ENCODE data around the gene CDH10.

CDH10 gene

DNA sequence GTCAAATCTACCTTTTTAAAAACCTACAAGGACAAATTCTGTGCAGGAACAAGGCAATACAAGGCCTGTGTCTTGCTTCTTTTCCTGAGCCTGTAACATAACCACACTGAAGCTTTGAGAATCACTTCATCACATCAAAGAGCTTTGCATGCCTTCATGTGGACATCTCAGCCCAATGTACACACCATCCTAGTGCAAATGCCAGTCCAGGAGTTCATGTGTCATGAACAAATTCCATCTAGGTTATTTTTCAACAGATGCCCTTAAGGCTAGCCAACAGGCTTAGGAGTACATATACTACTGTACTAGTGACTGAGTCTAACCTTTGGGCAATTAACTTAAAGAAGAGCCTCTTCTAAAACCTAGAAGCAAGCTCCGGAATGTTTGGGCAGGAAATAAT is 106.4 kb downstream of the CDH10 start:
- H3K4me3 ChIP-seq (replicated peaks; ENCODE audit: low read depth, low read length), result no peak overlapping the region
- TF ChIP-seq, protein P1, sequence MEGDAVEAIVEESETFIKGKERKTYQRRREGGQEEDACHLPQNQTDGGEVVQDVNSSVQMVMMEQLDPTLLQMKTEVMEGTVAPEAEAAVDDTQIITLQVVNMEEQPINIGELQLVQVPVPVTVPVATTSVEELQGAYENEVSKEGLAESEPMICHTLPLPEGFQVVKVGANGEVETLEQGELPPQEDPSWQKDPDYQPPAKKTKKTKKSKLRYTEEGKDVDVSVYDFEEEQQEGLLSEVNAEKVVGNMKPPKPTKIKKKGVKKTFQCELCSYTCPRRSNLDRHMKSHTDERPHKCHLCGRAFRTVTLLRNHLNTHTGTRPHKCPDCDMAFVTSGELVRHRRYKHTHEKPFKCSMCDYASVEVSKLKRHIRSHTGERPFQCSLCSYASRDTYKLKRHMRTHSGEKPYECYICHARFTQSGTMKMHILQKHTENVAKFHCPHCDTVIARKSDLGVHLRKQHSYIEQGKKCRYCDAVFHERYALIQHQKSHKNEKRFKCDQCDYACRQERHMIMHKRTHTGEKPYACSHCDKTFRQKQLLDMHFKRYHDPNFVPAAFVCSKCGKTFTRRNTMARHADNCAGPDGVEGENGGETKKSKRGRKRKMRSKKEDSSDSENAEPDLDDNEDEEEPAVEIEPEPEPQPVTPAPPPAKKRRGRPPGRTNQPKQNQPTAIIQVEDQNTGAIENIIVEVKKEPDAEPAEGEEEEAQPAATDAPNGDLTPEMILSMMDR (IDR thresholded peaks at IDR 0.05; ENCODE audit: low read depth, low read length, missing control alignments), result no peak
- DNase-seq (ENCODE audit: extremely low read depth, low read depth), result no peak

- no peak overlapping the region for H3K4me3 ChIP-seq (replicated peaks; ENCODE audit: low read depth, low read length)
- TF ChIP-seq, protein P1 (IDR thresholded peaks at IDR 0.05; ENCODE audit: low read depth, low read length, missing control alignments), result no peak
- DNase-seq (ENCODE audit: extremely low read depth, low read depth), result no peak
Observed at GRCh38 chr5:24535646-24536045, 109.1 kb downstream of the CDH10 start.

GRCh38 chr5:24530906-24531305 is 113.9 kb downstream of the CDH10 start:
- no peak for DNase-seq (ENCODE audit: extremely low read depth, low read depth)
- no peak overlapping the region for H3K4me3 ChIP-seq (replicated peaks; ENCODE audit: low read depth, low read length)
- TF ChIP-seq, protein P1 (IDR thresholded peaks at IDR 0.05; ENCODE audit: low read depth, low read length, missing control alignments), result no peak

- TF ChIP-seq, protein P1 (IDR thresholded peaks at IDR 0.05; ENCODE audit: low read depth, low read length, missing control alignments), result no peak
- no peak for DNase-seq (ENCODE audit: extremely low read depth, low read depth)
- no peak overlapping the region for H3K4me3 ChIP-seq (replicated peaks; ENCODE audit: low read depth, low read length)
Observed at GRCh38 chr5:24525414-24525813, 119.4 kb downstream of the CDH10 start.

DNA sequence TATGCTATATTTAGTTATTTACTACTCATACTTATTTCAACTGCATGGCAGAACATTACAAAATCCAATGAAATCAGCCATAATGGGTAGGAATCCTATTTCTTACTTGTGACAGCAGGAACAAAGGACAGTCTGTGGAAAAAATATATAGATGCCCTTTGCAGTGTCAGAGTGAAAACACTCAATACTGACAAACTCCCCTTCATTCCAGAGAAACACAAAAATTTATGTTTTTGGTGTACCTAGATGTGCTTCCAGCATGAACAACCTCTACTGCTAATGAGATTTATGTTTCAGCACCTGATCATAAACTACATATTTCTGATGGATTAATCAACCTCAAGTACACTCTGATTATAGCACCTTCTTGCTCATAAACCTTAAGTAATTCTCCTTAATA is 132.4 kb downstream of the CDH10 start:
- TF ChIP-seq, protein P1 (IDR thresholded peaks at IDR 0.05; ENCODE audit: low read depth, low read length, missing control alignments), result no peak
- no peak overlapping the region for H3K4me3 ChIP-seq (replicated peaks; ENCODE audit: low read depth, low read length)

GRCh38 chr5:24510523-24510988 is 134.2 kb downstream of the CDH10 start:
- DNase-seq (ENCODE audit: extremely low read depth, low read depth), result no peak
- H3K4me3 ChIP-seq (replicated peaks; ENCODE audit: low read depth, low read length), result no peak overlapping the region
- TF ChIP-seq, protein P1 (IDR thresholded peaks at IDR 0.05; ENCODE audit: low read depth, low read length, missing control alignments), result no peak

More for the DNA sequence above, 132.4 kb downstream of the CDH10 start:
- DNase-seq (ENCODE audit: extremely low read depth, low read depth), result no peak

GRCh38 chr5:24509943-24510342 is 134.8 kb downstream of the CDH10 start:
- TF ChIP-seq, protein P1 (IDR thresholded peaks at IDR 0.05; ENCODE audit: low read depth, low read length, missing control alignments), result no peak
- DNase-seq (ENCODE audit: extremely low read depth, low read depth), result no peak
- no peak overlapping the region for H3K4me3 ChIP-seq (replicated peaks; ENCODE audit: low read depth, low read length)

Data from HFF-Myc (cell line).